Measurements from ENCODE around the gene HOTAIR. TPM values are rescaled to one million over a fixed set of nuclear protein-coding genes. Genes with fewer than 3 reads are reported as not detected.

The HOTAIR gene
- total RNA-seq, 4 donors from 2014 or later, result 0.31 TPM; not detected in 3

GRCh38 chr12:54017878-54018467 lies 43.2 kb upstream of the HOTAIR start:
- Histone ChIP-seq H3K4me1 (peaks cover 0 to 48% (median 14%) of the 10 kb centered on the region in 3 donors), H3K9me3 (no peaks in the 10 kb centered on the region), H3K27ac (peak overlapping the region in 3 of 4 donors; percentile 41 to 72 (median 51)), H3K36me3 (no peaks in the 10 kb centered on the region), H3K27me3 (peaks cover 99% of the 10 kb centered on the region), H3K4me3 (peak overlapping the region; percentile 25 to 54)
- TF ChIP-seq EP300 (IDR thresholded peaks at IDR 0.05) (no peak), POLR2AphosphoS5 (IDR thresholded peaks at IDR 0.05) (peak; percentile 31), CTCF (IDR thresholded peaks at IDR 0.05) (peak in 1 of 4 experiments; percentile 34), POLR2A (IDR thresholded peaks at IDR 0.05) (no peak)
- peak; percentile 83 for ATAC-seq
- no CpG with 5 or more reads among the region's 34 CpGs for WGBS, 2 donors (ENCODE audit: low coverage in 1 of 2)

GRCh38 chr12:54017027-54017788 lies 42.5 kb upstream of the HOTAIR start:
- H3K9me3 ChIP-seq, result no peaks in the 10 kb centered on the region
- WGBS, 2 donors (ENCODE audit: low coverage in 1 of 2), result 5% methylated on average over 10 to 20 of the region's 24 CpGs
- peaks cover 0 to 48% (median 14%) of the 10 kb centered on the region in 3 donors for H3K4me1 ChIP-seq
- peaks cover 99% of the 10 kb centered on the region for H3K27me3 ChIP-seq
- peak; percentile 18 for ATAC-seq
- no peaks in the 10 kb centered on the region for H3K36me3 ChIP-seq
- TF ChIP-seq EP300 (IDR thresholded peaks at IDR 0.05) (no peak), POLR2AphosphoS5 (IDR thresholded peaks at IDR 0.05) (no peak), POLR2A (IDR thresholded peaks at IDR 0.05) (no peak), CTCF (IDR thresholded peaks at IDR 0.05) (no peak)
- H3K27ac ChIP-seq, result peak overlapping the region in 2 of 4 donors; percentile 51 to 72
- H3K4me3 ChIP-seq, result peak overlapping the region; percentile 25 to 54

- Histone ChIP-seq H3K27ac (no peak overlapping the region), H3K4me1 (peaks cover 0 to 51% (median 14%) of the 10 kb centered on the region in 3 donors), H3K27me3 (peaks cover 99% of the 10 kb centered on the region), H3K4me3 (peak overlapping the region in 1 of 2 donors; percentile 54), H3K9me3 (no peaks in the 10 kb centered on the region), H3K36me3 (no peaks in the 10 kb centered on the region)
- ATAC-seq, result no peak
- TF ChIP-seq EP300 (IDR thresholded peaks at IDR 0.05), result no peak
- no peak for TF ChIP-seq CTCF (IDR thresholded peaks at IDR 0.05)
- TF ChIP-seq POLR2A (IDR thresholded peaks at IDR 0.05), result no peak
- WGBS, 2 donors (ENCODE audit: low coverage in 1 of 2), result 4 to 9% methylated on average over 4 to 12 of the region's 25 CpGs
Measured at GRCh38 chr12:54016478-54016964, 41.8 kb upstream of the HOTAIR start.

- TF ChIP-seq CTCF (IDR thresholded peaks at IDR 0.05) (no peak), POLR2A (IDR thresholded peaks at IDR 0.05) (no peak), POLR2AphosphoS5 (IDR thresholded peaks at IDR 0.05) (no peak), EP300 (IDR thresholded peaks at IDR 0.05) (no peak)
- Histone ChIP-seq H3K9me3 (no peaks in the 10 kb centered on the region), H3K27me3 (peaks cover 99% of the 10 kb centered on the region), H3K4me1 (peaks cover 0 to 56% (median 14%) of the 10 kb centered on the region in 3 donors), H3K36me3 (no peaks in the 10 kb centered on the region), H3K4me3 (no peak overlapping the region), H3K27ac (no peak overlapping the region)
- WGBS, 2 donors (ENCODE audit: low coverage in 1 of 2), result 0 to 14% methylated on average over 1 to 2 of the region's 3 CpGs
- ATAC-seq, result no peak
Measured at GRCh38 chr12:54016051-54016450, 41.3 kb upstream of the HOTAIR start.
